Left hindlimb (tissue), 1 donor: Measurements from ENCODE around the gene SAMD9L.
A peak's percentile ranks its signal among the peaks of the same experiment; 100 is the strongest.
"Not testable (repeated sequence)": the region's sequence is repeated elsewhere in the genome, so short reads cannot be mapped to it uniquely, and the experiment has no call there.

Experiments used
- DNase-seq: peaks from one replicate; pipeline ENCODE4 v3.0.0-alpha.2; 2018

Gene SAMD9L

GRCh38 chr7:93145354-93145753 lies 2.8 kb downstream of the SAMD9L start:
- no peak for DNase-seq

- no peak for DNase-seq
These were observed 6.1 kb downstream of the SAMD9L start for GRCh38 chr7:93142127-93142526.

GRCh38 chr7:93140582-93141191 lies 7.5 kb downstream of the SAMD9L start:
- DNase-seq = no peak

GRCh38 chr7:93138576-93138975 lies 9.6 kb downstream of the SAMD9L start:
- DNase-seq = no peak

- no peak for DNase-seq
These were observed 15.2 kb downstream of the SAMD9L start for GRCh38 chr7:93133005-93133404.

GRCh38 chr7:93132216-93132615 lies 16.0 kb downstream of the SAMD9L start:
- DNase-seq = no peak

- not testable (repeated sequence) for DNase-seq
These were observed 21.2 kb downstream of the SAMD9L start for GRCh38 chr7:93126954-93127353.

- not testable (repeated sequence) for DNase-seq
These were observed 24.7 kb downstream of the SAMD9L start for GRCh38 chr7:93123532-93123931.

GRCh38 chr7:93120592-93121549 lies 27.3 kb downstream of the SAMD9L start:
- no peak for DNase-seq

- DNase-seq = no peak
These were observed 28.8 kb downstream of the SAMD9L start for GRCh38 chr7:93119191-93119905.

- DNase-seq = peak; percentile 47
These were observed 30.2 kb downstream of the SAMD9L start, which contains the start of gene SAMD9 for GRCh38 chr7:93117852-93118530. SAMD9 (minus strand) TSS chr7:93117979; CDS start chr7:93106097, 11,882 bp downstream.

- DNase-seq = no peak
These were observed 30.9 kb downstream of the SAMD9L start for GRCh38 chr7:93117327-93117726.

GRCh38 chr7:93115796-93116195 lies 32.4 kb downstream of the SAMD9L start:
- no peak for DNase-seq

GRCh38 chr7:93108003-93108402 lies 40.2 kb downstream of the SAMD9L start:
- no peak for DNase-seq

- no peak for DNase-seq
These were observed 50.8 kb downstream of the SAMD9L start for GRCh38 chr7:93097388-93097787.

GRCh38 chr7:93092757-93093370 lies 55.3 kb downstream of the SAMD9L start:
- DNase-seq = no peak
